Astrocyte of the spinal cord (primary cell): Measurements from ENCODE around the gene NCF4.

Experiments
- DNase-seq: peaks from one replicate; pipeline ENCODE4 v3.0.0; 2011; ENCODE audit warnings: low read depth, low spot score
- H3K4me3 ChIP-seq: 2 replicates; pipeline ENCODE4 v1.5.1; 2011; ENCODE audit warnings: low read depth, mild to moderate bottlenecking, low read length, moderate library complexity
- in situ Hi-C: cut with HindIII; loops from 2 replicates; pipeline ENCODE4 v1.10.0; 2017; ENCODE audit warnings: low sequenced_read_pairs
- TF ChIP-seq, protein P1 (sequence below): IDR thresholded peaks from 2 replicates; pipeline ENCODE4 v1.5.1; 2012; ENCODE audit warnings: low read depth, mild to moderate bottlenecking, low read length, inconsistent platforms

The NCF4 gene

DNA sequence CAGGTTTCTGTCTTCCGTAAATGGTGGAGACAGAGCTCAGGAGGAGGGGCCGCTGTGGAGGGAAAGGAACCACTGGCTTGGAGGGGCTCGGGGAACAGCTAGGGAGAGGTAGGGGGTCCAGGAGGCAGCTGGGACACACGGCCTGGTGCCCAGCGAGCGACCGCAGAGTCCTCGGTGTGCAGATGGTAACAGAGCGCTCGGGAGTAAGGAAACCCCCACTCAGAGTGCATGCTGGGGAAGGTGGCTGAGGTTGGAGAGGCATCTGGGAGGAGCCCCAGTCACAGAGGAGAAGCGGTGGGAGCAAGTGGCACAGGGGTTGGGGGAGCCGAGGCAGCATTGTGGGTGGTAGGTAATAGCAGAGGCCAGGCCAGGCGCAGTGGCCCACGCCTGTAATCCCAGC lies 10.8 kb upstream of the NCF4 start:
- DNase-seq = no peak
- no peak overlapping the region for H3K4me3 ChIP-seq
- TF ChIP-seq, protein P1, sequence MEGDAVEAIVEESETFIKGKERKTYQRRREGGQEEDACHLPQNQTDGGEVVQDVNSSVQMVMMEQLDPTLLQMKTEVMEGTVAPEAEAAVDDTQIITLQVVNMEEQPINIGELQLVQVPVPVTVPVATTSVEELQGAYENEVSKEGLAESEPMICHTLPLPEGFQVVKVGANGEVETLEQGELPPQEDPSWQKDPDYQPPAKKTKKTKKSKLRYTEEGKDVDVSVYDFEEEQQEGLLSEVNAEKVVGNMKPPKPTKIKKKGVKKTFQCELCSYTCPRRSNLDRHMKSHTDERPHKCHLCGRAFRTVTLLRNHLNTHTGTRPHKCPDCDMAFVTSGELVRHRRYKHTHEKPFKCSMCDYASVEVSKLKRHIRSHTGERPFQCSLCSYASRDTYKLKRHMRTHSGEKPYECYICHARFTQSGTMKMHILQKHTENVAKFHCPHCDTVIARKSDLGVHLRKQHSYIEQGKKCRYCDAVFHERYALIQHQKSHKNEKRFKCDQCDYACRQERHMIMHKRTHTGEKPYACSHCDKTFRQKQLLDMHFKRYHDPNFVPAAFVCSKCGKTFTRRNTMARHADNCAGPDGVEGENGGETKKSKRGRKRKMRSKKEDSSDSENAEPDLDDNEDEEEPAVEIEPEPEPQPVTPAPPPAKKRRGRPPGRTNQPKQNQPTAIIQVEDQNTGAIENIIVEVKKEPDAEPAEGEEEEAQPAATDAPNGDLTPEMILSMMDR = no peak
- in situ Hi-C loops = no loop called here

DNA sequence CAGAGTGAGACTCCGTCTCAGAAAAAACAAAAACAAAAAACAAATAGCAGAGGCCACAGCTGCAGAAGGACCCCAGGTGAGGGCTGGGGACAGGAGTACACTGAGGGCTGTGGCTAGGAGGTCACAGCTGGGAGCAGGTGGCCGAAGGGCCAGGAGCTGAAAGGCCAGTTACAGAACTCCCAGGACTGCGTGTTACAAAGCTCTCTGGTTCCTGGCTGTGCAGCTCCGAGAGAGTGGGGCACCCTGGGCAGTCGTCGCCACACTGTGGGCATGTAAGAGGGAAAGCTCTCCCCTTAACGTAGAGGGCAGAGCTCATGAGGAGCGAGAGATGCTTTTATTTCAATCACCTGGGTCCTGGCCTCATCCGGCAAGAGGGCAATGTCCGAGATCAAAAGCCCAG lies 10.1 kb upstream of the NCF4 start:
- H3K4me3 ChIP-seq = no peak overlapping the region
- DNase-seq = no peak
- in situ Hi-C loops = no loop called here
- TF ChIP-seq, protein P1 = no peak

DNA sequence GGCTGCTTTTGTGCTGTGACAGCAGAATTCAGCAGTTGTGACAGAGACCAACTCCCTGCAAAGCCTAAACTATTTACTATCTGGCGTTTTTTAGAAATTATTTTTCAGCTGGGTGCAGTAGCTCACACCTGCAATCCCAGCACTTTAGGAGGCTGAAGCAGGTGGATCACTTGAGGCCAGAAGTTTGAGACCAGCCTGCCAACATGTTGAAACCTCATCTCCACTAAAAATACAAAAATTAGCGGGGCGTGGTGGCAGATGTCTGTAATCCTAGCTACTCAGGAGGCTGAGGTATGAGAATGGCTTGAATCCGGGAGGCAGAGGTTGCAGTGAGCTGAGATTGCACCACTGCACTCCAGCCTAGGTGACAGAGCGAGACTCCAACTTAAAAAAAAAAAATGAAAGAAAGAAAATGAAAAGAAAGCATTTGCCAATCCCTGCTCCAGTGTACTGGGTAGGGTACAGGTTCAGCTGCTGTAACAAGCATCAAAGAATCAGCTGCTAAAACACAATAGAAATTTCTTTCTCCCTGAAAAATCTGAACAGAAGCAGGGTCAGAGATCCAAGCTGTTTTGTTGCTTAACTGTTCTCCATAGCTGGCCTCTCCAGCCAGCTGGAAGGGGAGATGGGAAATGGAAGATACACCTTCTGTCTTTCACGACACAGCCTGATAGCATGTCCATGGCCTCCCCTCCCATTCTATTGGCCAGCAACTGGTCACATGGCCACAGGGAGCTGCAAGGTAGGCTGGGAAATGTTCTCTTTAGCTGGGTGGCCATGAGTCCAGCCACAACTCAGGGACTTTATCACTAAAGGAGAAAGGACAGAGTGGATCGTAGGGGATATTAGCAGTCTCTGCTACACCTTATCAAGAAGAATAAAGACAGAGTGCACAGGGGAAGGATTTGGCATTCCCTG lies 8.5 kb upstream of the NCF4 start:
- no peak for DNase-seq
- H3K4me3 ChIP-seq = no peak overlapping the region
- TF ChIP-seq, protein P1 = no peak
- in situ Hi-C loops = no loop called here

DNA sequence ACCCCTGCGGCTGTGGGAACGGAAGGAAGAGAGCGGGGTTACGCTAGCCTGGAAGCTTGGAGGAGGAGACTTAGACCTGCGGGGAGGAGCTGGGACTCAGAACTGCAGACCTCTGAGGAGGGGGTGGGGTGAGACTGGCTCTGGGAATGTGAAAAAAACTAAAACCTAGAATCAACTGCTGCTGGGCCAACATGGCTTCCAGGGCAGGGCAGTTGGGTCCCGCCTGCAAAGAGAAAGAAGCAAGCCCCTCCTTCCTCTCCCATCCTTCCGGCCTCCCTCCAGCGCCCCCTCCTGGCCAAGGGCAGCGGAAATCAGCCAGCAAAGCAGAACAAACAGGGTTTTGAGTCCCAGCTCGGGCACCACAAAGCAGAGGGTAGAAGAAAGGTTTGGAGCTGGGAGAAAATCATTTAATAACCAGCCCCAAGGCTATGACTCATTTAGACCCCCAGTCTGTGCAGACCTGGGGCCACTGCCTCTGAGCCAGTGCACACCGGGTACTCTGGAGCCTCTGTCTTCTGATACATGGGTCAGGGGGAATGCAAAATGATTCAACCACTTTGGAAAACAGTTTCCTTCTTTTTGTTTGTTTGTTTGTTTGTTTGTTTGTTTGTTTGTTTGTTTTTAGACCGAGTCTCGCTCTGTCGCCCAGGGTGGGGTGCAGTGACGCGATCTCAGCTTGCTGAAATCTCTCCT lies 7.3 kb upstream of the NCF4 start:
- no peak overlapping the region for H3K4me3 ChIP-seq
- TF ChIP-seq, protein P1 = peak; percentile 79
- DNase-seq = peak; percentile 22
- in situ Hi-C loops = no loop called here

DNA sequence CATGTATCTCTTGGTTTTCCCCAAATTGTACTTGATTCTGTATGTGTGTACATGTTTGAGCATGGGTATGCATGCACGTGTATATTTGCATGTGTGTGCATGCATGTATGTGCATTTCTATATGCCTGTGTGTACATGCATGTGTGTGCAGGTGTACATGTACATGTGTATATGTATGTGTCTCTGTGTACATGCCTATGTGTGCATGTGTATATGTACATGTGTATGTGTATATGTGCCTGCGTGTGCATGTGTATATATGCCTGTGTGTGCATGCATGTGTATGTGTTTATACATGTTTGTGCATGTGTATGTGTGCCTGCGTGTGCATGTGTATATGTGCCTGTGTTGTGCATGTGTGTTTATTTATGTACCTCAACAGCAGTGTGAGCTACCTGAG lies 5.3 kb upstream of the NCF4 start:
- TF ChIP-seq, protein P1 = no peak
- in situ Hi-C loops = no loop called here
- H3K4me3 ChIP-seq = no peak overlapping the region
- DNase-seq = no peak

DNA sequence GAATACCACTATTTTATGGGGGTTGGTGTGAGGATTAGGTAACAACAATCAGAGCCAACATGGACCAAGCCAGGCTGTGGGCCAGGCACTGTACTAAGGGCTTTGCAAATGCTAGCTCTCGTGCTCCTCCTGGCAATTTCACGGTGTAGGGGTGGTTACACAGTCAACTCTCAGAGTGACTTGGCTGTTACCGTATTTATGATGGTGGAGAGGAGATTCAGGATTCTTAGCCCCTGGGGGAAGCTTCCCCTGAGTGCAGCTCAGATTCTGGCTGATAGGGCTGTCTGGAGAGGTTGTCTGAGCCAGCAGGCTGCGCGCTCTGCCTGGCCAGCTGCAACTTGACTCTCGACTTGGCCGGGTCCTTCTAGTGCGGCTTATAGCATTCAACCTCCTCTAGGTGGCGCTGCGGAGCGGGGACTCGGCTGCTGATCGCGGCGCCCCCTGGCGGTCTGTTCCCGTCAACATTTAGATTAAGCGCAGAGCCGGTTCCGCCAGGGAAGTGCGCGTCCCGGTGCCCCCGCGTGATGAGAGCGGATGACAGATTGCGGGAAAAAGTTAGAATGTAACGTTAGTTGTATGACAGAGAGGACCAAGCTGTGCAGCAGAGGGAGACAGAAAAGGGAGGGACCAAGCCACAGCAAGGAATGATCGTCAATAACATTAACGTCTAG lies 4.5 kb upstream of the NCF4 start:
- no peak overlapping the region for H3K4me3 ChIP-seq
- TF ChIP-seq, protein P1 = peak; percentile 100
- in situ Hi-C loops = no loop called here
- DNase-seq = peak; percentile 88
